Measurements from ENCODE around the gene RELT. TPM values are rescaled to one million over a fixed set of nuclear protein-coding genes. Genes with fewer than 3 reads are reported as not detected.

RELT gene
- total RNA-seq, 1 donor from 2014 or later: 20.9 TPM

DNA sequence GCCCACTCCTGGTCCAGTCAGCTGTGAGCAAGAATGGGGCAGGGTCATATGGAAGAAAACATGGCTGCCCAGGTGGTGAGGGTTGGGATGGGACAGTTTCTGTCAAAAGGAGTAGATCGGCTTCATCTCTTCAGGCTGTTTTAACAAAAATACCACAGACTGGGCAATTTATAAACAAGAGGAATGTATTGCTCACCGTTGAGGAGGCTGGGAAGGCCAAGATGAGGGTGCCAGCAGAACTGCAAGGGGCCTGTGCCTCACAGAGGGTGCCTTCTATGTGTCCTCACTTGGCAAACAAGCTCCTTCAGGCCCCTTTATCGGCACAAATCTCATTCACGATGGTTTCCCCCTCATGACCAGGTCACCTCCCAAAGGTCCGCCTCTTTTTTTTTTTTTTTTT, 18.1 kb upstream of the RELT start:
- Mint-ChIP-seq H3K4me3 (no peak overlapping the region), H3K4me1 (peaks cover 4% of the 10 kb centered on the region), H3K27me3 (ENCODE audit: low read depth) (no peaks in the 10 kb centered on the region), H3K27ac (ENCODE audit: unreplicated experiment) (peak overlapping the region; percentile 78), H3K9me3 (no peaks in the 10 kb centered on the region), H3K36me3 (ENCODE audit: low read depth) (peaks cover 5% of the 10 kb centered on the region)
- DNase-seq (ENCODE audit: low read depth, low spot score): no peak
- TF ChIP-seq, protein P1, sequence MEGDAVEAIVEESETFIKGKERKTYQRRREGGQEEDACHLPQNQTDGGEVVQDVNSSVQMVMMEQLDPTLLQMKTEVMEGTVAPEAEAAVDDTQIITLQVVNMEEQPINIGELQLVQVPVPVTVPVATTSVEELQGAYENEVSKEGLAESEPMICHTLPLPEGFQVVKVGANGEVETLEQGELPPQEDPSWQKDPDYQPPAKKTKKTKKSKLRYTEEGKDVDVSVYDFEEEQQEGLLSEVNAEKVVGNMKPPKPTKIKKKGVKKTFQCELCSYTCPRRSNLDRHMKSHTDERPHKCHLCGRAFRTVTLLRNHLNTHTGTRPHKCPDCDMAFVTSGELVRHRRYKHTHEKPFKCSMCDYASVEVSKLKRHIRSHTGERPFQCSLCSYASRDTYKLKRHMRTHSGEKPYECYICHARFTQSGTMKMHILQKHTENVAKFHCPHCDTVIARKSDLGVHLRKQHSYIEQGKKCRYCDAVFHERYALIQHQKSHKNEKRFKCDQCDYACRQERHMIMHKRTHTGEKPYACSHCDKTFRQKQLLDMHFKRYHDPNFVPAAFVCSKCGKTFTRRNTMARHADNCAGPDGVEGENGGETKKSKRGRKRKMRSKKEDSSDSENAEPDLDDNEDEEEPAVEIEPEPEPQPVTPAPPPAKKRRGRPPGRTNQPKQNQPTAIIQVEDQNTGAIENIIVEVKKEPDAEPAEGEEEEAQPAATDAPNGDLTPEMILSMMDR (conservative IDR thresholded peaks at IDR 0.05): no peak

DNA sequence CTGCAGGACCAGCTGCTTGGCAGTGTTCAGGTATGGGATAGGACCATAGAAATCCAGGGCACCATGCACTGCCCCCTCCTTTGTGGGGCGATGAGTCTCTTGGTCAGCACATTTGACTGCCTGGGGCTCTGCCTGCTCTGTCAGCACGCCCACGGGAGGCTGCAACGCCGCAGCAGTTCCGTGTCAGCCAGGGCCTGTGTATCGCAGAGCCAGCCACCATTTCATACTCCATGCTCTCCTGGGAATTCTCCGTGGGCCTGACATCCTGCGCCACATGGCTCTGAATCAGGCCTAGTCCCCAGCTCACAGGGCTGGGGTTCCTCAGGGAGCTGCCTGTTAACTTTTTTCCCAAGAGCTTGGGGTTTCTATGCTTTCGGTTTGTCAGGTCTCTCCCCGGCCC, 16.9 kb upstream of the RELT start:
- H3K4me1 Mint-ChIP-seq: peaks cover 4% of the 10 kb centered on the region
- H3K27ac Mint-ChIP-seq (ENCODE audit: unreplicated experiment): no peak overlapping the region
- no peaks in the 10 kb centered on the region for H3K9me3 Mint-ChIP-seq
- no peak for DNase-seq (ENCODE audit: low read depth, low spot score)
- TF ChIP-seq, protein P1 (conservative IDR thresholded peaks at IDR 0.05): no peak
- no peaks in the 10 kb centered on the region for H3K27me3 Mint-ChIP-seq (ENCODE audit: low read depth)
- H3K36me3 Mint-ChIP-seq (ENCODE audit: low read depth): peaks cover 5% of the 10 kb centered on the region
- H3K4me3 Mint-ChIP-seq: no peak overlapping the region

DNA sequence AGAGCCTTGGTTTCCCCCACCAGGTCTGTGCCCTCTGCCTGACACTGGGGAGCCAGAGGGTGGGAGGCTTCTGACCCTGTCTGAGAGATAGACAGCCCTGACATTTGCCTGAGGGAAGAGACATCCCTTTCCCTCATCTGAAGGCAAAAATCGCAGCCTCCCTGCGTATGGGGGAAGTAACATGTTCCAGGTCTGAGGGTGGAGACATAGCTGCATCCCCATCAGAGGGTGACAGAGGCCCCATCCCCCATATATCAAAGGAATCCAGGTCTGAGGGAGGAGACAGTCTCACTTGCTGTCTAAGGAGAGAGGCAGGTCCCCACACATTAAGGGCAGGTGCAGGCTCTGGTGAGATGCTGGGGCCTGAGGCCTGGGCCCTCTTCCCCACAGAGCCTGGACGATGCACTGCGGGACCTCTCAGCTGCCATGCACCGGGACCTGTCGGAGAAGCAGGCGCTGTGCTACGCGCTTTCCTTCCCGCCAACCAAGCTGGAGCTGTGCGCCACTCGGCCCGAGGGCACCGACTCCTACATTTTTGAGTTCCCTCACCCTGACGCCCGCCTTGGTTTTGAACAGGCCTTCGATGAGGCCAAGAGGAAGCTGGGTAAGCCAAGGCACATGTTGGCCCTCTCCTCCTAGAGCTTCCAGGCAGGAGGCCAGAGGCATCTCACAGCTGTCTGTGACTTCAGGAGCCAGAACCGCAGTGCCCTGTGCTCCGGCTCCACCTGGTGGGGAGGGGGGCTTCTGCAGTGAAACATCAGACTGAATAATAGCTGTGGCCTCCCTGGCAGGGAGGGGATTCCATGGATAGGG, 16.1 kb upstream of the RELT start:
- Mint-ChIP-seq H3K27me3 (ENCODE audit: low read depth) (no peaks in the 10 kb centered on the region), H3K27ac (ENCODE audit: unreplicated experiment) (no peak overlapping the region), H3K9me3 (no peaks in the 10 kb centered on the region), H3K4me1 (peaks cover 4% of the 10 kb centered on the region), H3K36me3 (ENCODE audit: low read depth) (peaks cover 5% of the 10 kb centered on the region), H3K4me3 (no peak overlapping the region)
- TF ChIP-seq, protein P1 (conservative IDR thresholded peaks at IDR 0.05): peak; percentile 60
- peak; percentile 45 for DNase-seq (ENCODE audit: low read depth, low spot score)

DNA sequence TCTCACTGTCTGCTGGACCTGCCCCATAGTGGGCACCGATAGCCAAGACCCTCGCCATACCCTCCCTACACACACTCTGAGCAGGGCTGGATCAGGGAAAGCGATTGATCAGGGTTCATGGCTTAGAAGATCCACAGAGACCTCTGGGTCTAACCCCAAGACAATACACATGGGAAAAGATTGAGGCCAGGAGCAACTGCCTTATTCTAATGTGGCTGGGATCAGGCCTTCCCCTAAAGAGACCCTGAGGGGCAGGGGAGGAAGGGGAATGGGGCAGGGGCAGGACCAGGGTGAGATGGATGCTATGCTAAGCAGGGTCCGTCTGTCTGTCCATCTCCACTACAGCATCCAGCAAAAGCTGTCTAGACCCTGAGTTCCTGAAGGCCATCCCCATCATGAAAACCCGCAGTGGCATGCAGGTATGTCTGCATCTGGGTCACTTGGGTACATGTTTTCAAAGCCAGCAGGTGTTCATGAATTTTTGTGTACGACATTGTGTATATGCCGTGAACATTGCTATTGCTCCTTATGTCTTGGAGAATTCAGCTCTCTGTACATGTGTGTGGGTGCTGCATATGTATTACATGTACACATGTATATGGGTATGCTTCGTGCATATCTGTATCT, 15.3 kb upstream of the RELT start:
- TF ChIP-seq, protein P1 (conservative IDR thresholded peaks at IDR 0.05): no peak
- DNase-seq (ENCODE audit: low read depth, low spot score): no peak
- Mint-ChIP-seq H3K27ac (ENCODE audit: unreplicated experiment) (no peak overlapping the region), H3K4me1 (peaks cover 4% of the 10 kb centered on the region), H3K36me3 (ENCODE audit: low read depth) (peaks cover 5% of the 10 kb centered on the region), H3K9me3 (no peaks in the 10 kb centered on the region), H3K27me3 (ENCODE audit: low read depth) (no peaks in the 10 kb centered on the region), H3K4me3 (no peak overlapping the region)

DNA sequence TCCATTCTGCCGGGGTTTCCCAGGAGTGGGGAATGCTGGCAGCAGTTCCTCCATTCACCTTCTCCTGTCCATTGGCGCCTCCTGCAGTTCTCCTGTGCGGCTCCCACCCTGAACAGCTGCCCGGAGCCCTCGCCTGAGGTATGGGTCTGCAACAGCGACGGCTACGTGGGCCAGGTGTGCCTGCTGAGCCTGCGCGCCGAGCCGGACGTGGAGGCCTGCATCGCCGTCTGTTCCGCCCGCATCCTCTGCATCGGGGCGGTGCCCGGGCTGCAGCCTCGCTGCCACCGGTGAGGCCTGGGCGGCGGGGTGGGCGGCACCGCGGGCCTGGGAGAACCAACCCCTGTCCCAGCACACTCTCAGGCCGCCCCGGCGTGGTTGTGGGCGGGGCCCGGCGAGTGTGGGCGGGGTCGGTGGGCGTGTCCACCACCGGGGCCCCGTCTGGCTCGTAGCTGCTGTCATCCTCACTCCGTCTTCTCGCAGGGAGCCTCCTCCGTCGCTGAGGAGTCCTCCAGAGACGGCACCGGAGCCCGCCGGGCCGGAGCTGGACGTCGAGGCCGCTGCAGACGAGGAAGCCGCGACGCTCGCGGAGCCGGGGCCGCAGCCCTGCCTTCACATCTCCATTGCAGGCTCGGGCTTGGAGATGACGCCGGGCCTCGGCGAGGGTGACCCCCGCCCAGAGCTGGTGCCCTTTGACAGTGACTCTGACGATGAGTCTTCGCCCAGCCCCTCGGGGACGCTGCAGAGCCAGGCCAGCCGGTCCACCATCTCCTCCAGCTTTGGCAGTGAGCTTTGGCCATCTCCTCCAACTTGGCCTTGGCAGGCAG, 14.0 kb upstream of the RELT start:
- Mint-ChIP-seq H3K4me1 (peaks cover 4% of the 10 kb centered on the region), H3K4me3 (no peak overlapping the region), H3K27me3 (ENCODE audit: low read depth) (no peaks in the 10 kb centered on the region), H3K27ac (ENCODE audit: unreplicated experiment) (no peak overlapping the region), H3K36me3 (ENCODE audit: low read depth) (peaks cover 5% of the 10 kb centered on the region), H3K9me3 (no peaks in the 10 kb centered on the region)
- TF ChIP-seq, protein P1 (conservative IDR thresholded peaks at IDR 0.05): peak; percentile 12
- no peak for DNase-seq (ENCODE audit: low read depth, low spot score)

All from neural crest cell (in vitro differentiated cells).